Measurements from ENCODE around the gene CAMTA1.
A peak's percentile ranks its signal among the peaks of the same experiment; 100 is the strongest.

The CAMTA1 gene

DNA sequence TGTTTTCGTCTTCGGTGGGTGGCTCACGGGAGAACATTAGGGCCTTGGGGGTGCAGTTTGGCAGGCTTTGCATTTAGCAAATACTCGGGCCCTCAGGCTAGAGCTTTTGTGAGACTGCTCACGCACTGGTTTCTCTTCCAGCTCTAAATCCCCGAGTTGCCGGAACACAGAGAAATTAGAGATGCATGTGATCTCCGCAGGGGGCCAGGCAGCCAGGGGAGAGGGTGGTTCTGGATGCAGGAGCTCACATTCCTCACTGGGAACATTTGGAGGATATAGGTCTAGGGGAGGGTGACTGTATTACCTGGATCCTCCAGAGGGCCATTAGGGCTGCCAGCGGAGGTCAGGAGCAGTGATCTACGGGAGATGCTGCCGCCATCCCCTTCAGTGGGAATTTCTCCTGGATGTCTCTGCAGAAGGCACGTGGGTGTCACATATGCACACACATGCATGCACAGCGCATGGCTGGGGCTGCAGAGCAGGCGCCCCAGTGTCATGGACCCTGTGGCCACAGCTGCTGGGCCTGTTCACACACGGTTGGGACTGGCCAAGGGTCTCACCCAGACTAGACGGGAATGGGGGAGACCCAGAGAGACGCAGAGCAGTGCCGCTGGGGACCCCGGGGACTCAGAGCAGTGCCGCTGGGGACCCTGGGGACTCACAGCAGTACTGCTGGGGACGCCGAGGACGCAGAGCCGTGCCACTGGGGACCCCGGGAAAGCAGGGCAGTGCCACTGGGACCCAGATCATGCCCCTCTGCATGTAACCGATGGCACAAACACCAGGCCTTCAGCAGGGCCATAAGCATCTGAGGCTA is 258.7 kb downstream of the CAMTA1 start:
- POLR2A ChIA-PET = interaction anchor here (0.5 kb wide), 1 partner anchor 71 kb away, joined by 3 read pairs; no protein-coding TSS in a partner anchor

DNA sequence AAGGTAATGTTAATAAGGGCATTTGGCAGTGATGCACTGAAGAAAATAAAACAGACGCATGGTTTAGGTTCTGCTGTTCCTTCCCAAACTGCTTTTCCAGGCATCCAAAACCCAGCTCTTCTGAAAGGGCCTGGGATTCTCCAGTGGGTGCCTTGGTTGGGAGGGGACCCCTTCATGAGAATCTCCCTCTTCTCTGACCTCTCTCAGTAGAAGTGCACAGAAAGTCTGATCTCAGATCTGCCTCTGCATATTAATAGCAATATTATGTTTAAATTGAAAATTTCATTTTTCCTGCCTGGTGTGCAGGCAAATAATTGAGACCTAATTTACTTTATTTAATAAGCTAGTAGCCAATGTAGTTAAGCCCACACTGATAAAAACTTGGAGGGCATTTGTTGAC is 260.6 kb downstream of the CAMTA1 start:
- no peaks in the 10 kb centered on the region for H3K9me3 ChIP-seq (ENCODE audit: control insufficient read depth, insufficient read depth, low read depth, low read length)
- TF ChIP-seq ZNF398 (tag by site-specific recombination; IDR thresholded peaks at IDR 0.05) (no peak), GLI4 (tag by site-specific recombination; IDR thresholded peaks at IDR 0.05) (no peak), AEBP2 (tag by site-specific recombination; IDR thresholded peaks at IDR 0.05; ENCODE audit: borderline replicate concordance) (no peak), ZNF501 (tag by site-specific recombination; IDR thresholded peaks at IDR 0.05) (no peak), MEIS1 (CRISPR knock-in tag; IDR thresholded peaks at IDR 0.05; ENCODE audit: borderline replicate concordance) (no peak), ZNF174 (tag by site-specific recombination; IDR thresholded peaks at IDR 0.05) (no peak), ZNF561 (tag by site-specific recombination; IDR thresholded peaks at IDR 0.05; ENCODE audit: borderline replicate concordance) (no peak), ZNF654 (tag by site-specific recombination; IDR thresholded peaks at IDR 0.05; ENCODE audit: low read depth) (no peak), ZBTB17 (tag by site-specific recombination; IDR thresholded peaks at IDR 0.05) (no peak), KLF16 (tag by site-specific recombination; IDR thresholded peaks at IDR 0.05) (no peak), ZNF629 (tag by site-specific recombination; IDR thresholded peaks at IDR 0.05) (no peak), TRIM28 (IDR thresholded peaks at IDR 0.05; ENCODE audit: borderline replicate concordance, low read length) (no peak), ZNF530 (tag by site-specific recombination; IDR thresholded peaks at IDR 0.05; ENCODE audit: low read depth) (no peak)
- TF ChIP-seq, protein P1, sequence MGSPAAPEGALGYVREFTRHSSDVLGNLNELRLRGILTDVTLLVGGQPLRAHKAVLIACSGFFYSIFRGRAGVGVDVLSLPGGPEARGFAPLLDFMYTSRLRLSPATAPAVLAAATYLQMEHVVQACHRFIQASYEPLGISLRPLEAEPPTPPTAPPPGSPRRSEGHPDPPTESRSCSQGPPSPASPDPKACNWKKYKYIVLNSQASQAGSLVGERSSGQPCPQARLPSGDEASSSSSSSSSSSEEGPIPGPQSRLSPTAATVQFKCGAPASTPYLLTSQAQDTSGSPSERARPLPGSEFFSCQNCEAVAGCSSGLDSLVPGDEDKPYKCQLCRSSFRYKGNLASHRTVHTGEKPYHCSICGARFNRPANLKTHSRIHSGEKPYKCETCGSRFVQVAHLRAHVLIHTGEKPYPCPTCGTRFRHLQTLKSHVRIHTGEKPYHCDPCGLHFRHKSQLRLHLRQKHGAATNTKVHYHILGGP (tag by site-specific recombination; IDR thresholded peaks at IDR 0.05) = no peak
- ChIA-PET POLR2A (no interaction called here), CTCF (interaction anchor here (0.8 kb wide), 1 partner anchor 24 kb away, joined by 3 read pairs; no protein-coding TSS in a partner anchor)
- no peaks in the 10 kb centered on the region for H3K36me3 ChIP-seq (ENCODE audit: control insufficient read depth in 2 of 2, insufficient read depth in 1 of 2, low read length in 2 of 2)
- H3K4me1 ChIP-seq (ENCODE audit: control insufficient read depth, insufficient read depth, low read length) = no peaks in the 10 kb centered on the region
- no peak overlapping the region for H3K27ac ChIP-seq (ENCODE audit: extremely low read depth, low read depth, low read length)
- no peak overlapping the region for H3K4me3 ChIP-seq (ENCODE audit: low read depth, low read length)

More for the DNA sequence above, 258.7 kb downstream of the CAMTA1 start:
- Histone ChIP-seq H3K4me1 (ENCODE audit: control insufficient read depth, insufficient read depth, low read length) (no peaks in the 10 kb centered on the region), H3K36me3 (ENCODE audit: control insufficient read depth in 2 of 2, insufficient read depth in 1 of 2, low read length in 2 of 2) (no peaks in the 10 kb centered on the region), H3K9me3 (ENCODE audit: control insufficient read depth, insufficient read depth, low read depth, low read length) (no peaks in the 10 kb centered on the region), H3K4me3 (ENCODE audit: low read depth, low read length) (no peak overlapping the region), H3K27ac (ENCODE audit: extremely low read depth, low read depth, low read length) (no peak overlapping the region)
- CTCF ChIA-PET = interaction anchor here (0.6 to 3.7 kb wide), 18 partner anchors 10 to 601 kb away, joined by 3 to 45 read pairs (median 4); no protein-coding TSS in a partner anchor
- no peak for TF ChIP-seq OVOL3 (tag by site-specific recombination; IDR thresholded peaks at IDR 0.05)
- TF ChIP-seq GLIS1 (tag by site-specific recombination; IDR thresholded peaks at IDR 0.05) = 0 out of 2 replicates have a peak, but pooled peaks have one; percentile 7

GRCh38 chr1:7046314-7046713 is 261.1 kb downstream of the CAMTA1 start:
- H3K27ac ChIP-seq (ENCODE audit: extremely low read depth, low read depth, low read length) = no peak overlapping the region
- ChIA-PET CTCF (interaction anchor here (0.8 to 1.0 kb wide), 2 partner anchors 23 to 162 kb away, joined by 3 read pairs; no protein-coding TSS in a partner anchor), POLR2A (no interaction called here)
- H3K4me3 ChIP-seq (ENCODE audit: low read depth, low read length) = no peak overlapping the region
- no peaks in the 10 kb centered on the region for H3K36me3 ChIP-seq (ENCODE audit: control insufficient read depth in 2 of 2, insufficient read depth in 1 of 2, low read length in 2 of 2)
- TF ChIP-seq BCL11B (tag by site-specific recombination; IDR thresholded peaks at IDR 0.05; ENCODE audit: low read depth) = no peak
- peak; percentile 95 for TF ChIP-seq REST (tag by site-specific recombination; IDR thresholded peaks at IDR 0.05)
- 0 out of 2 replicates have a peak, but pooled peaks have one; percentile 23 for TF ChIP-seq ZNF423 (tag by site-specific recombination; IDR thresholded peaks at IDR 0.05)
- TF ChIP-seq WT1 (tag by site-specific recombination; IDR thresholded peaks at IDR 0.05) = 0 out of 2 replicates have a peak, but pooled peaks have one; percentile 17
- peak; percentile 86 for TF ChIP-seq GLIS1 (tag by site-specific recombination; IDR thresholded peaks at IDR 0.05)
- no peaks in the 10 kb centered on the region for H3K4me1 ChIP-seq (ENCODE audit: control insufficient read depth, insufficient read depth, low read length)
- no peaks in the 10 kb centered on the region for H3K9me3 ChIP-seq (ENCODE audit: control insufficient read depth, insufficient read depth, low read depth, low read length)

Data from HEK293 (cell line).